Measurements from ENCODE around the gene ENOX1.
A peak's percentile ranks its signal among the peaks of the same experiment; 100 is the strongest.

ENOX1 gene

DNA sequence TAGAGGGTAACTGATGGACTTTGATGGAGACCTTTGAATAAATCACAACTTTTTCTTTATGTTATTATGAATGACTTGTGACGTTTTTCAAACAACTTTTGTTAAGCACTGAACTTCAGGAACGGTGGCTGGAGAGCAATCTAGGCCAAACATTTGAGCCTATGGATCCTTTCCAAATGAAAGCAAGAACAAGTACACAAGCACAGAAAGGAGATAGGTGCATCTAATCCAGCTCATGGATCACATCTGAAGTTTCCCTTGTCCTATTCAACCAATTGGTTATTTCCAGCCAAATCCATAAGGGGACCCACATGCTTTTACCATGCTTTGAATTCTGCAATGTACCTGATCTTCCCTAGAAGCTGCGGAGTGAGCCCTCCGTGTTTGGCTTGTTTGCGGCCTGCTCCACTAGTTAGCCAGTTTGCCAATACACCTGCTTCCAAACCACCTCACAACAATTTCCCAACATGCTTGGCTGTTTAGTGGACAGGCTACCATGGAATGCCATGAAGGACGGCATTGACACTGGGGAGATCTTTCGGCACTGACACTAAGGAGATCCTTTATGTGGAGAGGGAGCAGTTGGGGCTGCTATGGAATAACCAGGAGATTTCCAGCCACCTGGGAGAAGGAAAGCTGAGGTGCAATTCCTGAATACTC, 447.5 kb downstream of the ENOX1 start:
- DNase-seq = no peak

DNA sequence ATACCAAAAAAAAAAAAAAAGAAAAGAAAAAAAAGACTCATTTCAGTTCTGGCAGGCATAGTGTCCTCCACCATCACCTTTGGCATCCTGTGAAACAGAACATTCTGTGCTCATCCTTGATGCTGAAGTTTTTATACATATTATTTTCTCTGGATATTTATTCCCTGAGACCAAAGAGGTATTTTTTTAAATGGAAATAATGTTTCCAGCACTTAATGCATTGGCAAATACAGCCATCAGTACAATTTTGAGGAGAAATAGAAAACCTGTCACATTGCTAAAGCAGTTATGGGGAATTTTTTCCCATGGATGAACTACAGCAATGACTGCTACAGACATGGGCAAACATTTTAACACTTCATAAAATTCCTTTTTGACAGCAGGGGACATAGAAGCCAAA, 451.0 kb downstream of the ENOX1 start:
- no peak for DNase-seq

DNA sequence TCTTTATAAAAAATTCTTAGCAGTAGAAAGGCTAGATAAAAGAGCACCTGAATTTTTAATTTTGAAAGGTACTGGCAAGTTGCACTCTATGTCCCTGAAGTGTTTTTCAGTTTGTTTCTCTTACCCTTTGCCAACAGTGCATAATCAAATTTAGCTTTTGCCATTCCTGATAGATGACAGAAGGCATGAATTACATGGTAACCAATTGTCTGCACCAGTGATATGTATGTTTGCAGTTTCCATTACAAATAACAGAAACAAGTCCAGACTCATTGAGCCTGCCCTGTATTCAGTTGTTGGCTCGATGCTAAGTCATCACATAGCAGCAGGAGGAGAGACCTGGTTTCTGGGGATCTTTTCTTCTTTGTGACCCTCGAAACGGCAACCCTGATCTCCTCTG, 453.6 kb downstream of the ENOX1 start:
- no peak for DNase-seq

DNA sequence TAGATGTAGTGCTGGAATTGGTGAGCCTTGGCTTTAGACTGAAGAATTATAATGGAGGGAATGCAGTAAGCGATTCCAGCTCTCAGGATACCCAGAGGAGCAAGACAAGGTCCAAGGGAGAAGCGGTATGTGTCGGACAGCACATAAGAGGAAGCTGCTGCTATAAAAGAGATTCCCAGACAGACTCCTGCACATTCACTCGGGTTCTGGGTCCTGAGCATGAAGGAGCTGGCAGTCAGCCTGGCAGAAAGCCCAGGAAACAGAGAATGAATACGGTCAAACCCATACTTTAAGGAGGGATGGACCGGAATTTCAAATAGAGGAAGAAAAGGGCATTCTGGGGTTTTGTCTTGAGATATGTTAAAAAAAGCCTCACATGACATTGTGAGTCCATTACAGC, 455.1 kb downstream of the ENOX1 start:
- DNase-seq = no peak

DNA sequence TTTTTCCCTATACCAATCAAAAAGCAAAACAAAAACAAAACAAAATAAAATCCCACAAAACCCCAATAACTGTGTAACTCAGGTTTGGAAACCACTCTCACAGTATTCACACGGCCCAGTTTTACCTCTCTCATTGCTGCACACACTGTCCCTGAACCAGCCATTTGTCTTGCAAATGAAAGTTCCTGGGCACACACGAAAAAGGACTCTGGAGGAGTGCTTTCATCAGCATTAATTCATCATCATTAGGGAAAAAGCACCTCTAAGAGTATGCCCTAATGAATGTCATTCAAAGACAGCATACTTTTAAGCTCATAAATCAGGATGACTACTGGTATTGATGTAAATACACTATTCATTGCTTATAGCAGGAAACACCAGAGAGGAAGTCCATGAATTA, 457.1 kb downstream of the ENOX1 start:
- DNase-seq = no peak

DNA sequence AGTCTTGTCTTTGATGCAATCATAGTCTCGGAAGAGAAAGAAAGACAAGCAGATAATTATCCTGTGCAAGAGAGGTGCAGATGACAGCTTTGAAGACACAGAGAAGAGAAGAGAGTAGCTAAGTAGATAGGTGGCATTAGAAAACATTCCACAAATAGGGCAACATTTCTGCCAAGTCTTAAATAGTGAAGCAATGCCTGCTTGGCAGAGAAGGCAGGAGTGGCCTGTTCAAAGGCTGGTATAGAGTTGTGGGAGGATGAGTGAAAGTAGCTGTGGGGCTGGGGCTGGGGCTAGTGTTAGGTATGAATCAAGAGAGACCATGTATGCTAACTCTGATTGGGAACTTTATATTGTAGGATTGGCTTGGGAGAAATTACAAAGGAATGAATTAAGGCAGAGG, 457.9 kb downstream of the ENOX1 start:
- DNase-seq = no peak

DNA sequence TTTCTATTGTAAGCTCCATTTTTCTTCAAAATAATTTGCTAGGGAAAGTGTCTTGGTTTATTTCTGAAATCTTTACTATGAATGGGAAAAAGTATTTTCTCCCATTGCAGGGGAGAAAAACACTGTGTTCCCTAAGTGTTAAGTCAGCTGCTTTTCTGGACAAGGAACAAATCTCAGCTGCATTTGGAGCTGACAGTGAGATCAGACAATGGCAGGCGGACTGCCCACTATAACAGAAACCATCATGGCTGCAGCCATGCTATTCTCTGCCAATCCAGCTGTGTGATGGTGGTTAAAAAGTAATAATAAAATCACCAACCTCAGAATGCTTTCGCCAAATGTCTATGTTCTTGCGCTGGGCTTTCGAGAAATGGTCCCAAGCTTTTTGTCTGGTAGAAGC, 460.7 kb downstream of the ENOX1 start:
- no peak for DNase-seq

DNA sequence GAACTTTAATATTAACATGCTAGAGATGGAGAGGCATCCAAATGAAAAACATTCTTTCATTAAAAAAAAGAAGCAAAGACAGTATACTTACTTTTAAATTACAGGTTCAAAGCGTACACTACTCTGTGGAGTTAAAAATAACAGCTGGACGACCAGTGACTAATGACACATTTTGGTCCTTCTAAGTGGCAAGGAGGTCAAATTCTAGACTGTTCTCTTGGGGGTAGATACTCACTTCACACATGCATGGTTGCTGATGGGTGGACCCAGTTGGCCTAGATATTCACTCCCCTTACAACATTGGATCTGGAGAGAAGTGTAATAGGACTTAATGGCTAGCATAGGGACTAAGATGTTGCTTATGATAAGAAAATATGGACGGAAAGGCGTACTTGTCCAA, 461.1 kb downstream of the ENOX1 start:
- no peak for DNase-seq

DNA sequence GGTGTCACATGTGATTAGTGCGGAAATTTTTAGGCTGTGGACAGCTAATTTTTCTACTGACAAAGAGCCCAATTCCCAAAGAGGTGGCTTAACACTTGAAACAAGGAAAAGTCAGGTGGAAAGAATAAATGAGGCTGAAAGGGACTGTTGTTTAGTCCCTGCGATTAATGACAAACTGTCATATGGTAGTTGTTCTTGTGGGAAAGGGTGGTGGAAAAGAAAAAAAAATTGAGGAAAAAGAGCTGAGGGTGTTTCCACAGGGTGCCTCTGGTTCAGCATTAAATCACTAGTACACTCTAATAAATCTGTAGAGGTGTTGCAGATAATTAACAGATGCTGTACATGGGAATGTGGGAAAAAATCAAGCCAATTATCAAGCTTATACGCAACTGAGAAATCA, 462.6 kb downstream of the ENOX1 start:
- DNase-seq = no peak

DNA sequence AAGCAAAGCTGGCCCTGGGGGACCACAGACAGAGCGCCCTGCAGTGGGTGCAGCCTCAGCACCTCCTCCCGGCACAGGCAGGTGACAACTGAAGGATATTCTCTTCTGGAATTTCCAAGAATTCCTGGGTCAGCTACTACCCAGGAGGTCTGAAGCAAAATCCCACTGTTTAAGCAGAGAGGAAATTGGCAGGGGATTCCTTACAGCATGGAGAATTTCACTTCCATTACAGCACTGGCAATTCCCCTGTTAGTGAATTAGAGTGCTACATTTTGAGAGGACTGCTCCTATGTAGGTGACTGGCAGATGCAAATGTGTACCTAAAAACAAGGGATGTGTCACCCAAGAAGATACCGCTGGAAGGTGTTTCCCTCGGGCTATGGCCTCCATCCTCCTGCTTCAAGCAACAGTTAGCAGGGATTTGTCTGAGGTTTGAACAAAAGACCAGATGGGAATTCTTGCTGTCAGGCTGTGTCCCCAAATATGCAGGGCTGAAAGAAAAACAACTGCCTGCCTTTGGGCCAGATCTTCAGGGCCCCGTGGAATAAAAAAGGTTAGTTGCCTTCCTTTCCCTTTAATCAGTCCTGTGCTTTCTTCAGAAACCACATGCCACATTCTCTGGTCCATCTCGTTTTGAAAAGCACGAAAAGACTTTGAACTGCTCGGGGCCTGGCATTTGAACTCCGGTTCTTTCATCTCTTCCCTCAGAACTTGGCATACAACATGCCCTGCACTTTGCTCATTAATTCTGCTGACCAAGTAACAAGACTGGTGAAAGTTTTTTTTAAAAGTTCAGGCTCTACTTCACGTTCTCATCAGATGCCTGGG, 466.9 kb downstream of the ENOX1 start:
- no peak for DNase-seq

DNA sequence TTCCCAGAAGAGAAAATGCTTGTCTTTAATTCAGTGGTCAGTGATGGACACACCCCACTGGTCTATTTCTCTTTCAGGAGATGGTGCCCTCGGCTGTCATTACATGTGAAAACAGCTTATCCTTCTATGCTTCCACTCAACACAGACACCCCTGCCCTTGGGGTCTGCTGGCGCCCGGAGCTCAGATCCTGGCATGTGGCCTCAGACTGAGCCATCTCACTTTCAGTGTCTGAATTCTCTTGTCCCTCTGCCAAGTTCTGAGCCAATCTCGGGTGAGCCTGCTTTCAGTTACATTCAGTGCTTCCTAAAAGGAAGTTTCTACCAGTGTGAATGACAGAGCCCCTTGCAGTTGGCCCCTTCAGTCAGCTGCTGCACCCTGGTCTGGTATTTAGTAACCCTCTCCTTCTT, 469.8 kb downstream of the ENOX1 start:
- no peak for DNase-seq

DNA sequence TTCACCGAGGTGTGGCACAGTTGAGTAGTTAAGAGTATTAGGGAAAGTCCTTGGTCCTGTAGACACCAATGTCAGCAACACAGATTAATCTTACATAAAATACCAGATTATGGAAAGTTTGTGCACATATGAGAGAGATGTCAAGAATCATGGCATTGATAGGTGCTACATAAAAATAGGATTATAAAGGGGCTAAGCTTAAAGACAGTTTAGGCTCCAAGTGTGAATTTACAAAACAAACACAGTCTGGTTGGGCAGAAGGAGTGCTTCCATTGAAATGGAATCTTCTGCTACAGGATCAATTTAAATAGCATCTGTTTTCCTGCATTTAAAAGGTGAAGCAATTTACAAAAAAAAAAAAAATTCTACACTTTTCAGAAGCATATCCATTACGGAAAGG, 470.5 kb downstream of the ENOX1 start:
- DNase-seq = no peak

DNA sequence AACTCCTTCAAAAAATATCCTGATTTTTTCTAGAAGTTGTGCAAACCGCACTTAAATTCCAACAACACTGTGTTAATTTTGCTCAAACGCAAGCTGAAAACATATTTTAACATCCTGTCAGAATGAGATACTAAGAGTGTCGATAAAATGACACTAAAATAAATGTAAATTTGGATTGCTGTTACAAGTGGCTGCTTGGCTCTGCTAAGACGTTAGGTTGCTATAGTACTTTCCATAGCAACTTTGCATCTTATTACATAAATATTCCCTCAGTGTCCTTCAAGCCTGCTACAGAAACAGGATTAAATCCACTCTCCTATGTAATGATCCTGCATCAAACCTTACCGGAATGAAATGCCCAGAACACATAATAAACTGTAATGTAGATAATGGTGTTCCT, 471.2 kb downstream of the ENOX1 start:
- no peak for DNase-seq

DNA sequence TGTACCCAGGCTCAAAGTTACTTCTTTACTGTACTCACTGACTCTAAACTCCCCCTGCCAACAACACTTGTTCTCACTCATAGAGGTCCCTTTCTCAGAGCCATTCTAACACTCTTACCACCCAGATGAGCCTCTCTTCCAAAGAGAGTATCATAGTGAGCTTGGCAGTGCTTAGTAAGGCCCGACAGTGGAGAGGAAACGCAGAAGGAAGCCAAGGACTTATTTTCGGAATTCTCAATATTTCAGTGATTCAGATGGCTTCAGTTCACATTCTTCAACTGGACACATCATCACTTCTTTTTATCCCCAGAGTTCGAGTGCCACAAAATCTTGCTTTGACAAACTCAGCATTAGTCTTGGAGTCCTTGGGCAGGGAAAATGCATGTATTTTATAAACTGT, 477.5 kb downstream of the ENOX1 start:
- DNase-seq = no peak

DNA sequence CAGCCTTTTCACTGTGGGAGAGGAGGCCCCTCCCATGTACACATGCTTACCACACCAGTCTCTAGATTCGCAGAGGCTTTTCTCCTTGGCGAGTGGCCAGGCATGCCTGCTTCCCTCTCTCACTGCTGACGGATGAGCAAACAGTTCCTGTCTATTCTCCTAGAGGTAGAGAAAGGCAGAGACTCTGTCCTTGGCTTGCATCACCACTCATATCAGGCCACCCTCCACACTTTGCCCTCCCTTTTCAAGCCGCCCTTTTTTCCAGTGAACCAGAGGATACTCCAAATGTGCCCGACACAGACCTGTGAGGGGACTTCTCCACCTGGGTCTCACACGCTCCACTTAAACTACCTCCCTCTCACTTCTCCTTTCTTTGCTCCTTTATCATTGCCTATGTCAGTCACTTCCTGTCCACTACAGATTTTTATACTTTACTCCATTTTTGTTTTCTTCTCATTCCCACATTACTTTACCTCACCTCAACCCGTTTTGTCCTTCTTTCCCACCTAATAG, 478.8 kb downstream of the ENOX1 start:
- DNase-seq = peak; percentile 86

DNA sequence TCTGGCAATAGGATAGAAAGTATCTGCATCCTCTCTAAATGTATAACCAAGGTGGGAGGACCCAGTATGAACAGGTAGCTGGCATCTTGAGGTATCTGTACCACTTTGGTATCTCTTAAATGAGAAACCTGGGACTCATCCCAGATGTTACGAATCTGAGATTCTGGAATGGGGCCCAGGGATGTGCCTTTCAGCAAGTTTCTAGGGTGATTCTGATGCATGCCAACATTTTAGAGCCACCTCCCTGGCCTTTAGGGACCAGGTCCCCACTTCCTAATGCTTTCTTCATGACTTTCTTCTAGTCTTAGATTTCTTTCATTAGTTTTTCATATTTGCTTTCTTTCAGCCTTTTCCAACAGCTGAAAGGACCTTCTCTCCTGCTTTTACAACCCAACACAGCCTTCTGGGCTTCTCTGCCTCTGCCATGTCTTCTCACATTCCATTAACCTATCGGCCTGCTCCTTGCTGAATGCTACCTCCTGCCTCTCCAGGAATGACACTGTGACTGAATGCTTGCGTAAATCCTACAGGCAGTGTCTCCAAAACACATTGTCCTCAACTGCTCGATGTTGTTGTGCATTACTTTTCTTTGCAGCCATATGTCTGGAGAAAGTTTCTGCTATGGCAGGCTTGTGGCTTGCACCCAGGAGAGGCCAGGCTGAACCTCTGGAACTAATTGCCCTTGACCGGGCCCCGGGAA, 479.4 kb downstream of the ENOX1 start:
- DNase-seq = no peak

DNA sequence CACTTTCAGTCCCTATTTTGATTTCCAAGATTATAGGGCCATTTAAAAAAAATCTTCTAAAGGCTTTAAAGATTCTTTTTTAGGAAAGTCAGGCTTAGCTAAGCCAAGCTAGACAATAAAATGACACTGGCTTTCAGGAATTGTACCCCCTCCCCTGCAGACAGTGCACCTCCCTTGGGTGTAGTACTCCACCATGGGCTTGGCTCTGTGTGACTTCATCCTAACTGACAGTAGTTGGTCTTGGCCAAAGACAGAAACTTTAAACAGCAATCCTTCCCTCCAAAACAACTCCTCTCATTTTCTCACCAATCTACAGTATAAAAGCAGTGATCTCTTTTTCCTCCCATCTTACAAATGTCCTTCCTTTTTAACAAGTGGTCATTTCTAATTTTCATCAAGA, 480.4 kb downstream of the ENOX1 start:
- no peak for DNase-seq

DNA sequence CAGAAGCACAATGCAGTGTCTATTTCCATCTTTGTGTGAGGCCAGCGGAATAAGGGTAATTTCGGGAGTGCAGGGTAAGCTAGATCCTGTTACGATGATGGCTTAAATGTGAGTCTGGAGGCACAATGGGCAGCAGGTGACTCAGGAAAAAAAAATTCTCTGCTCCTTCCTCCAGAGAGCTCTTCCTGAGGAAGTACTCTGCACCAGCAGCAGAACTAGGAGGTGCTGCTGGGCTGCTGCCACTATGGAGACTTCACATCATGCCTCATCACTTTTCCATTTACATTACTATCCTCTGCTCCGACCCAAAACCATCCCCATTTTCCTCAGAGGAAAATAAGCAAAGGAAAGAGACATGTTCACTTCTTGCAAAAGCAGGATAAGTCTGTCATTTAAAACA, 481.4 kb downstream of the ENOX1 start:
- no peak for DNase-seq

DNA sequence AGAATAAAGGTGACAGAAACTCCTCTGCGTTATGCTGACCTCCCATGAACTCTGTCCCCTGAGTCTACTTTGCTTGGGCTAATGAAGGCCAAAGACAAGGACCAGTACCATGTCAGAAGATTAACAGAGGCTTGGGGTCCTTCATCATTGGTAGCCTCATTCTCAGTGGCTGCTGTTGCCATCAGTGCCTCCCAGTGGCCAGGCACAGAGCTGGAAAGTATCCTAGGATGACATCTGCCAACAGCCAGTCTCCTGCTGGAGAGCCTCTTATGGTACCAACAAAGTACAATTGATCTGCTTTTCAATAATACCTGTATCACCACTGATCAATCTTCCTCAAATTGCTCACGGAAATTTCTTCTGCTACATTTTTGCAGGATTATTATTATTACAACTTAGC, 481.8 kb downstream of the ENOX1 start:
- no peak for DNase-seq

DNA sequence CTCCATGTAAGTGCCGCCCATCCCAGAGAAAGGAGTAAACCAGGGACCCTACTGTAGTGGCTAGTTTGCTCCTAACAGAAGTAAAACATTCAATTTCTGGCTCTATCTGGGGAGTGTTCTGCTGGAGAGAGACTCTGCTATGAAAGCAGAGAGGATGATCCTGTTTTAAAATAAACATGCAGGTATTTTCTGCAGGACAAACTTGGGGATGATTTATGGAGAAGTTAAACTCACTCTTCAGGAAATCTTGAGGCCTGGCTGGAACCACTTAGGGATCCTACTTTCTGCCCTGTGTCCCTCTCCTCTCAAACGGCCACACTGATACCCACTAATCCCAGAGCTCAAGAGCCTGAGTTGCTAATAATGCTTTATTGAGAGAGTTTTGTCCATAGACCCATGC, 482.3 kb downstream of the ENOX1 start:
- DNase-seq = no peak

DNA sequence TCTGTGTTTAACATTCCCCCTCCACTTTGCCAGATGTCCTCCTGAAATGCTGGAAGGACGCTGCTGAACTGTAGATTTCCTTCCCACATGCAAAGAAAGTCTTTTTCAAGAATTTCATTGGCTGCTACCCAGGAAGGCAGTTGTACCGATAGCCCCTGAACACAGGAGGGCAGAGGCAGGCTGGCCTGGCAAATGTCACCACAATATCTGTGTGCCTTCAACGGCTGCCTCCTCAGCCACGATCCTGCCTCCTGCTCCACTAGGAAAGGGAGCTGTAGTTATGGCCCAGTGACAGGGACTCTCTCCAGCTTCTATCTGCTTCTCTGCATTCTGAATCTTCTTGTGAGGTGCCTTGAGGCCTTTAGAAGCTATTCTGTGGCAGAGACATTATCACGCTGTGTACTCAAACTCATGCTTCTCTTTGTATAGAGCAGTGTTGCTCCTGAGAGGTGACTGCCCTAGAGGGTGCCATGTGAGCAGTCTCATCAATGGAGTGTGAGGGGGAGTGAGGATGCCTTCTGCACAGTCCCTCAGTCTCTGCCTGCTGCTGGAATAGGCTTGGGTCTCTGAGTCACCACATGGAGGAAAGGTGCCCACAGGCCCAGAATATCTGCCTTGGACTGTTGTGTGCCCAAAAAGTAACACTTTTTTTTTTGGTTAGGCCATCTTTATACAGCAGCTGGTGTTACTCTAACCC, 483.6 kb downstream of the ENOX1 start:
- peak; percentile 15 for DNase-seq

DNA sequence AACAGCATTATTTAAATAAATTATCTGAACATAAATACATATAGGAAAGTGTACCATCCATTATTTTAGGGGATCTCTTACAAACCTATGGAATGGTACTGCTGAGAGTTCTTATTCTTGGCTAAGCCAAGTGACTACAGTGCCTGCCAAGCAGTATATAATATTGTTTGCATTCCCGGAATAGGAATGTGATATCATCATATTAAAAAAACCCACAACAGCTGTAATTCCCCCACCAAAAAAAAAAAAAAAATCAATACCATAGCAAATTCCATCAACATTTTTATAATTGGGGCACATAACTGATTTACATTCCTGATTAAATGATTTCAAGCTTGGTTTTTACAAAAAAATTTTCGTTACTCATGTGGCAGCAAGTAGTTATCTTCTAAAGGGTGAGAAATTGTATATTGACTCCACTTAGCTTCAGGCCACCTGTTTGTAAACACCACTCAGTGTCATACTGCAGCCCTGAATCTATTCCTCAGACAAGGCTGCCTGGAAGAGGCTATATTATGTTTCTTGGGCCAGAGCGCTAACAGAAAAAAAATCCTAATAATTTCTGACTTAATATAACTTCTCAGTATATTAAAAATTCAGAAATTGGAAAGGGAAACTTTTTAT, 485.3 kb downstream of the ENOX1 start:
- DNase-seq = no peak

DNA sequence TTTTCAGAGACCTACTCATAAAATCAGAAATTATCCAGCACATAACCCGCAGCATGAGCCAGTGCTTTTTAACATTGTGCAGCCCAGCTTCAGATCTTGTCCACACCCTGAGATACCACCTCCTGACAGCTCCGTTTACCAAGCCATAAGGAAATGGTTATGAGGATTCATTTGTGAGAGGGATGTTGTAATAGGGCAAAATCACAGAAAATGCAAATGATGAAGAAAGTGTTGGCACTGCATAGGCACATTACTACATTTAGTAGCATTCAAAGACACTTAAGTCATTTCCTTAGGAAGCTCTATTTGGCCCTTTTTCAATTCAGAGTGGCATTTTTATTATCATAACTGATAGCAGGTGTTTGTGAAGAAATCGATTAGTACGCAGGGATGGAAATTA, 485.9 kb downstream of the ENOX1 start:
- DNase-seq = no peak

Measured in DMS79 (cell line).